Gastroesophageal sphincter (tissue), 3 donors: ENCODE results near the gene NEO1.

Source experiments
- EP300 ChIP-seq: sonication (generic); formaldehyde crosslinking; IDR thresholded peaks from one replicate; pipeline ENCODE4 v1.6.1; 2017; ENCODE audit warnings: antibody characterized with exemption, mild to moderate bottlenecking
- POLR2A ChIP-seq, 2 donors: fragments of 450-650 bp; IDR thresholded peaks; one replicate each; pipeline ENCODE4 v1.6.1; 2017; ENCODE audit warnings: antibody characterized with exemption in 2 of 2, mild to moderate bottlenecking in 2 of 2, moderate library complexity in 1 of 2
- TF ChIP-seq, protein P1 (sequence below), 4 experiments: fragments of 200-600 bp in 2 of 4; fragments of 450-650 bp in 2 of 4; sonication (generic) in 1 of 4; IDR thresholded peaks; one replicate each; pipeline ENCODE4 v1.5.1; 2017 to 2019; ENCODE audit warnings: antibody characterized with exemption in 4 of 4, mild to moderate bottlenecking in 2 of 4, moderate library complexity in 2 of 4

DNA sequence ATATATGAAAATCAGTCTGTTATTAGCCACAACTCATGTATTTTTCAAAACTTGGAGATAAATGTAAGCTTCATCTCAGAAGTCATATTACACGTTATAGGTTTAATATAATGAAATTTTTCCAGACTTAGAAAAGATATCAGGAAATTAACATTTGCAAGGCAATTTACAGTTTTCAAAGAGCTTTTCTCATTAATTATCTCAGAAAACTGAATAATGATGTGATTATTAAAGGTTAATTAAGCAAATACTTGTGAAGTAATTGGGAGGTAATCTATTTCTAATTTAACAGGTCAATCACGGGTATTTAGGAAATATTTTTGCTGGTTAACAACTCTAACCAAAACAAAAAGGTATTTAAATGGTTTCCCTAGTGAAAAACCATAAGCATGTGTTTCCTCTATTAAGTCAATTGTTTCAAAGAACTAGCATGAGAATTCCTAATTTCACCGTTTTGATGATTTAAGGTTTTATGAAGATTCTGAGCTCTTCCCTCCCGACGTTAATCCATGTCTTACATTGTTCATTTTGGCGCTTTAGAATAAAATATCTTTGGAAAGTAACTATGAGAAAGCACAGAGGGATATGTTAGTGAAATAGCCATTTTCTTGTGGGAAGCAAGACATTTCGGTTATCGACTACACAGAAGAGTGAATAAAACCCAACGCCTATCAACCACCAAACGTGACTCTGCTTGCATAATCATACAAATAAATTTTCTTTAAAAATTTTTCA lies 1.5 kb upstream of the NEO1 start:
- TF ChIP-seq EP300 (no peak), POLR2A (IDR thresholded peaks at IDR 0.05) (no peak)
- TF ChIP-seq, protein P1, sequence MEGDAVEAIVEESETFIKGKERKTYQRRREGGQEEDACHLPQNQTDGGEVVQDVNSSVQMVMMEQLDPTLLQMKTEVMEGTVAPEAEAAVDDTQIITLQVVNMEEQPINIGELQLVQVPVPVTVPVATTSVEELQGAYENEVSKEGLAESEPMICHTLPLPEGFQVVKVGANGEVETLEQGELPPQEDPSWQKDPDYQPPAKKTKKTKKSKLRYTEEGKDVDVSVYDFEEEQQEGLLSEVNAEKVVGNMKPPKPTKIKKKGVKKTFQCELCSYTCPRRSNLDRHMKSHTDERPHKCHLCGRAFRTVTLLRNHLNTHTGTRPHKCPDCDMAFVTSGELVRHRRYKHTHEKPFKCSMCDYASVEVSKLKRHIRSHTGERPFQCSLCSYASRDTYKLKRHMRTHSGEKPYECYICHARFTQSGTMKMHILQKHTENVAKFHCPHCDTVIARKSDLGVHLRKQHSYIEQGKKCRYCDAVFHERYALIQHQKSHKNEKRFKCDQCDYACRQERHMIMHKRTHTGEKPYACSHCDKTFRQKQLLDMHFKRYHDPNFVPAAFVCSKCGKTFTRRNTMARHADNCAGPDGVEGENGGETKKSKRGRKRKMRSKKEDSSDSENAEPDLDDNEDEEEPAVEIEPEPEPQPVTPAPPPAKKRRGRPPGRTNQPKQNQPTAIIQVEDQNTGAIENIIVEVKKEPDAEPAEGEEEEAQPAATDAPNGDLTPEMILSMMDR (IDR thresholded peaks at IDR 0.05) = no peak
